ENCODE measurements around the gene AHCTF1.

The AHCTF1 gene

GRCh38 chr1:246809473-246809872, 122.3 kb downstream of the AHCTF1 start:
- Histone ChIP-seq H3K23ac (ENCODE audit: low read length in 2 of 2) (no peak overlapping the region), H2BK120ac (ENCODE audit: low read depth, low read length) (no peak overlapping the region), H3K36me3 (ENCODE audit: control insufficient read depth in 1 of 2, insufficient read depth in 2 of 2, low read depth in 1 of 2, low read length in 2 of 2) (no peaks in the 10 kb centered on the region), H3K4me1 (ENCODE audit: control insufficient read depth, insufficient read depth, low read depth, low read length) (no peaks in the 10 kb centered on the region), H3K14ac (ENCODE audit: low read length in 2 of 2) (no peak overlapping the region), H4K8ac (ENCODE audit: low read length) (no peak overlapping the region), H3K4me2 (ENCODE audit: low read length, poor library complexity, severe bottlenecking) (no peak overlapping the region), H3K4me3 (ENCODE audit: insufficient read depth in 1 of 2, low read depth in 1 of 2, low read length in 2 of 2) (no peak overlapping the region), H3K9ac (ENCODE audit: low read length) (no peak overlapping the region), H4K91ac (ENCODE audit: low read length) (no peak overlapping the region), H3K79me1 (replicated peaks; ENCODE audit: low read length, poor library complexity, severe bottlenecking) (no peaks in the 10 kb centered on the region), H3K27ac (ENCODE audit: low read length, poor library complexity, severe bottlenecking) (no peak overlapping the region), H2BK5ac (ENCODE audit: low read depth, low read length, poor library complexity, severe bottlenecking) (no peak overlapping the region), H3K18ac (ENCODE audit: low read depth in 1 of 2, low read length in 2 of 2) (no peak overlapping the region), H3K27me3 (ENCODE audit: control insufficient read depth in 1 of 2, insufficient read depth in 1 of 2, low read length in 2 of 2) (peaks cover 8 to 17% of the 10 kb centered on the region in 2 experiments), H2BK15ac (ENCODE audit: low read depth, poor library complexity, severe bottlenecking) (no peak overlapping the region), H2AK5ac (ENCODE audit: low read length, severe bottlenecking) (no peak overlapping the region), H3K9me3 (ENCODE audit: control insufficient read depth, low read length) (no peaks in the 10 kb centered on the region), H2BK12ac (ENCODE audit: low read length in 2 of 2) (no peak overlapping the region), H3K4ac (ENCODE audit: low read depth in 1 of 2, low read length in 2 of 2) (no peak overlapping the region), H2AFZ (ENCODE audit: low read depth, low read length) (no peak overlapping the region)
- WGBS, result 87% methylated on average over 5 of the region's 6 CpGs
- DNase-seq, result no peak

GRCh38 chr1:246805135-246805716, 126.5 kb downstream of the AHCTF1 start:
- Histone ChIP-seq H2BK12ac (ENCODE audit: low read length in 2 of 2) (no peak overlapping the region), H3K23ac (ENCODE audit: low read length in 2 of 2) (no peak overlapping the region), H3K79me1 (replicated peaks; ENCODE audit: low read length, poor library complexity, severe bottlenecking) (no peaks in the 10 kb centered on the region), H2BK5ac (ENCODE audit: low read depth, low read length, poor library complexity, severe bottlenecking) (no peak overlapping the region), H2BK120ac (ENCODE audit: low read depth, low read length) (no peak overlapping the region), H3K9me3 (ENCODE audit: control insufficient read depth, low read length) (no peaks in the 10 kb centered on the region), H3K27me3 (ENCODE audit: control insufficient read depth in 1 of 2, insufficient read depth in 1 of 2, low read length in 2 of 2) (peaks cover 3 to 17% of the 10 kb centered on the region in 2 experiments), H3K4me2 (ENCODE audit: low read length, poor library complexity, severe bottlenecking) (no peak overlapping the region), H3K27ac (ENCODE audit: low read length, poor library complexity, severe bottlenecking) (no peak overlapping the region), H2AK5ac (ENCODE audit: low read length, severe bottlenecking) (no peak overlapping the region), H3K4ac (ENCODE audit: low read depth in 1 of 2, low read length in 2 of 2) (no peak overlapping the region), H4K91ac (ENCODE audit: low read length) (no peak overlapping the region), H3K36me3 (ENCODE audit: control insufficient read depth in 1 of 2, insufficient read depth in 2 of 2, low read depth in 1 of 2, low read length in 2 of 2) (no peaks in the 10 kb centered on the region), H3K14ac (ENCODE audit: low read length in 2 of 2) (no peak overlapping the region), H2BK15ac (ENCODE audit: low read depth, poor library complexity, severe bottlenecking) (no peak overlapping the region), H3K4me1 (ENCODE audit: control insufficient read depth, insufficient read depth, low read depth, low read length) (no peaks in the 10 kb centered on the region), H3K9ac (ENCODE audit: low read length) (no peak overlapping the region), H3K18ac (ENCODE audit: low read depth in 1 of 2, low read length in 2 of 2) (no peak overlapping the region), H2AFZ (ENCODE audit: low read depth, low read length) (no peak overlapping the region), H3K4me3 (ENCODE audit: insufficient read depth in 1 of 2, low read depth in 1 of 2, low read length in 2 of 2) (no peak overlapping the region), H4K8ac (ENCODE audit: low read length) (no peak overlapping the region)
- peak; percentile 59 for DNase-seq
- WGBS, result 92% methylated on average over 10 of the region's 10 CpGs

- Histone ChIP-seq H3K27ac (ENCODE audit: low read length, poor library complexity, severe bottlenecking) (no peak overlapping the region), H3K4ac (ENCODE audit: low read depth in 1 of 2, low read length in 2 of 2) (no peak overlapping the region), H3K9me3 (ENCODE audit: control insufficient read depth, low read length) (no peaks in the 10 kb centered on the region), H2AK5ac (ENCODE audit: low read length, severe bottlenecking) (no peak overlapping the region), H2BK5ac (ENCODE audit: low read depth, low read length, poor library complexity, severe bottlenecking) (no peak overlapping the region), H3K9ac (ENCODE audit: low read length) (no peak overlapping the region), H2BK15ac (ENCODE audit: low read depth, poor library complexity, severe bottlenecking) (no peak overlapping the region), H2BK120ac (ENCODE audit: low read depth, low read length) (no peak overlapping the region), H3K36me3 (ENCODE audit: control insufficient read depth in 1 of 2, insufficient read depth in 2 of 2, low read depth in 1 of 2, low read length in 2 of 2) (no peaks in the 10 kb centered on the region), H3K27me3 (ENCODE audit: control insufficient read depth in 1 of 2, insufficient read depth in 1 of 2, low read length in 2 of 2) (peaks cover 3 to 27% of the 10 kb centered on the region in 2 experiments), H3K4me2 (ENCODE audit: low read length, poor library complexity, severe bottlenecking) (no peak overlapping the region), H3K4me1 (ENCODE audit: control insufficient read depth, insufficient read depth, low read depth, low read length) (no peaks in the 10 kb centered on the region), H4K8ac (ENCODE audit: low read length) (no peak overlapping the region), H3K18ac (ENCODE audit: low read depth in 1 of 2, low read length in 2 of 2) (no peak overlapping the region), H3K4me3 (ENCODE audit: insufficient read depth in 1 of 2, low read depth in 1 of 2, low read length in 2 of 2) (no peak overlapping the region), H2AFZ (ENCODE audit: low read depth, low read length) (no peak overlapping the region), H3K23ac (ENCODE audit: low read length in 2 of 2) (no peak overlapping the region), H2BK12ac (ENCODE audit: low read length in 2 of 2) (no peak overlapping the region), H3K14ac (ENCODE audit: low read length in 2 of 2) (no peak overlapping the region), H4K91ac (ENCODE audit: low read length) (no peak overlapping the region), H3K79me1 (replicated peaks; ENCODE audit: low read length, poor library complexity, severe bottlenecking) (no peaks in the 10 kb centered on the region)
- WGBS, result 75% methylated on average over 5 of the region's 5 CpGs
- no peak for DNase-seq
Observed at GRCh38 chr1:246803883-246804282, 127.9 kb downstream of the AHCTF1 start.

GRCh38 chr1:246803373-246803772, 128.4 kb downstream of the AHCTF1 start:
- H4K91ac ChIP-seq (ENCODE audit: low read length), result no peak overlapping the region
- H3K27me3 ChIP-seq (ENCODE audit: control insufficient read depth in 1 of 2, insufficient read depth in 1 of 2, low read length in 2 of 2), result peaks cover 8 to 32% of the 10 kb centered on the region in 2 experiments
- no peak overlapping the region for H3K4ac ChIP-seq (ENCODE audit: low read depth in 1 of 2, low read length in 2 of 2)
- H2AK5ac ChIP-seq (ENCODE audit: low read length, severe bottlenecking), result no peak overlapping the region
- DNase-seq, result no peak
- no peak overlapping the region for H3K14ac ChIP-seq (ENCODE audit: low read length in 2 of 2)
- H2AFZ ChIP-seq (ENCODE audit: low read depth, low read length), result no peak overlapping the region
- H2BK5ac ChIP-seq (ENCODE audit: low read depth, low read length, poor library complexity, severe bottlenecking), result no peak overlapping the region
- no peak overlapping the region for H3K27ac ChIP-seq (ENCODE audit: low read length, poor library complexity, severe bottlenecking)
- H2BK15ac ChIP-seq (ENCODE audit: low read depth, poor library complexity, severe bottlenecking), result no peak overlapping the region
- H3K23ac ChIP-seq (ENCODE audit: low read length in 2 of 2), result no peak overlapping the region
- no peak overlapping the region for H3K9ac ChIP-seq (ENCODE audit: low read length)
- no peak overlapping the region for H2BK12ac ChIP-seq (ENCODE audit: low read length in 2 of 2)
- H4K8ac ChIP-seq (ENCODE audit: low read length), result no peak overlapping the region
- no peaks in the 10 kb centered on the region for H3K36me3 ChIP-seq (ENCODE audit: control insufficient read depth in 1 of 2, insufficient read depth in 2 of 2, low read depth in 1 of 2, low read length in 2 of 2)
- no peak overlapping the region for H2BK120ac ChIP-seq (ENCODE audit: low read depth, low read length)
- H3K4me1 ChIP-seq (ENCODE audit: control insufficient read depth, insufficient read depth, low read depth, low read length), result peaks cover 1% of the 10 kb centered on the region
- H3K18ac ChIP-seq (ENCODE audit: low read depth in 1 of 2, low read length in 2 of 2), result no peak overlapping the region
- H3K4me3 ChIP-seq (ENCODE audit: insufficient read depth in 1 of 2, low read depth in 1 of 2, low read length in 2 of 2), result no peak overlapping the region
- no peaks in the 10 kb centered on the region for H3K9me3 ChIP-seq (ENCODE audit: control insufficient read depth, low read length)
- no peaks in the 10 kb centered on the region for H3K79me1 ChIP-seq (replicated peaks; ENCODE audit: low read length, poor library complexity, severe bottlenecking)
- H3K4me2 ChIP-seq (ENCODE audit: low read length, poor library complexity, severe bottlenecking), result no peak overlapping the region
- WGBS, result 85% methylated on average over 6 of the region's 6 CpGs
